ENCODE data around the gene RHOD. TPM values are rescaled to one million over a fixed set of nuclear protein-coding genes. Genes with fewer than 3 reads are reported as not detected.

The RHOD gene
- total and polyA plus RNA-seq, 2 of the 8 experiments (the other 6 are each of a cell fraction or from before 2014, with no cell fraction given), result 12.1 to 17.6 TPM

DNA sequence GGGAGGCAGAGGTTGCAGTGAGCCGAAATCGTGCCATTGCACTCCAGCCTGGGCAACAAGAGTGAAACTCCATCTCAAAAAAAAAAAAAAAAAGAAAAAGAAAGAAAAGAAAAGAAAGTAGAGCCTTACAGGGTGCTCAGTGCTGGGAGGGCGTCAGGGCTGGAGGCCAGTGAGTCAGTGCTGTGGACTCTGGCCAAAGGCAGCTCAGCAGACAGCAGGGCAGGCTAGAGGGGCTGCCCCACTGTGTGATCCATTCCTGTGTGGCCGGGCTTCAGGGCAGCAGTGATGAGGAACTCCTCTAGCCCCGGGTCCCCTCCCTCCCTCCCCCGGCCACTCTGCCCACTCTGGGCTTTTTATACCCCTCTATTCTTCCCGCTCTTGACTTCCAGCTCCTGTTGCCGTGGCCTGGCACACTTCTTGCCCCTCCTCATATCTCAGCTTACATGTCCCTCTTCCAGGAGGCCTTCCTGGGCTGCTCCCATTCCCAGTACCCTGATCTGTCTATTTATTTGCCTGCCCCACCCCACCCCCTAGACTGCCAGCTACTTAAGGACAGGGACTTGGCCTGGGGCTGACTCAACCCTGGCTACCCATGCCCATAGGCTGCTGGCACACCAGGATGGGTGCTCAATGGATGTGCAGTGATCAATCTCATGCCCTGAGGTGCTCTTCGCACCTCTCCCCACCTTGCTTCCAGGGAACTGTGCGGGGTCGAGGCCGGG, 23.7 kb upstream of the RHOD start:
- DNase-seq (ENCODE audit: low read depth in 1 of 2, low spot score in 2 of 2) (no peak), FAIRE-seq (no peak)
- no peak overlapping the region for H3K9ac ChIP-seq (replicated peaks in 1 of 4; ENCODE audit: extremely low read depth in 1 of 4, low read depth in 3 of 4, low read length in 3 of 4)
- H3K79me1 ChIP-seq (ENCODE audit: low read depth, low read length), result no peaks in the 10 kb centered on the region
- H3K36me3 ChIP-seq (ENCODE audit: control insufficient read depth in 2 of 4, insufficient read depth in 4 of 4, low read length in 3 of 4), result no peaks in the 10 kb centered on the region
- H3K27ac ChIP-seq (ENCODE audit: low read depth, low read length), result no peak overlapping the region
- no peak overlapping the region for H4K91ac ChIP-seq (replicated peaks; ENCODE audit: insufficient read length, low read length)
- no peak overlapping the region for H3K18ac ChIP-seq (ENCODE audit: extremely low read depth, low read length)
- ChIA-PET POLR2A (ENCODE audit: partially characterized antibody) (interaction anchor here (1.2 kb wide), 1 partner anchor 12 kb away, joined by 4 read pairs; no protein-coding TSS in a partner anchor), CTCF (ENCODE audit: partially characterized antibody) (interaction anchor here (0.6 to 1.1 kb wide), 2 partner anchors 20 to 387 kb away, joined by 3 read pairs; no protein-coding TSS in a partner anchor)
- no peak overlapping the region for H3K4ac ChIP-seq (replicated peaks; ENCODE audit: insufficient read length, low read depth, low read length)
- no peak overlapping the region for H3K23ac ChIP-seq (ENCODE audit: insufficient read length)
- no peak overlapping the region for H3K56ac ChIP-seq (replicated peaks; ENCODE audit: insufficient read length, low read depth, low read length)
- no peak overlapping the region for H2BK120ac ChIP-seq (replicated peaks; ENCODE audit: low read depth, low read length)
- H4K8ac ChIP-seq (ENCODE audit: extremely low read depth, insufficient read depth, low read length), result no peak overlapping the region
- H2AK5ac ChIP-seq (ENCODE audit: low read depth, low read length), result no peak overlapping the region
- H2BK5ac ChIP-seq (ENCODE audit: low read depth, low read length), result no peak overlapping the region
- WGBS, 2 experiments (ENCODE audit: extremely low coverage in 1 of 2, insufficient coverage in 1 of 2, insufficient read length in 1 of 2, insufficient replicate concordance in 2 of 2, low coverage in 1 of 2, low lambda C conversion rate in 2 of 2, missing lambda C conversion rate in 1 of 2), result 89% methylated on average over 7 of the region's 12 CpGs; no CpG with 5 or more reads in 1 of the 2 experiments
- no peaks in the 10 kb centered on the region for H4K20me1 ChIP-seq (replicated peaks in 1 of 2; ENCODE audit: control insufficient read depth in 1 of 2, insufficient read depth in 2 of 2, low read length in 2 of 2)
- H3K27me3 ChIP-seq (replicated peaks in 1 of 4; ENCODE audit: control insufficient read depth in 3 of 4, extremely low read depth in 1 of 4, insufficient read depth in 3 of 4, low read length in 3 of 4), result no peaks in the 10 kb centered on the region
- H2BK15ac ChIP-seq (ENCODE audit: low read length), result no peak overlapping the region
- H3K9me3 ChIP-seq (ENCODE audit: insufficient read depth in 2 of 2, low read depth in 1 of 2, low read length in 1 of 2), result no peaks in the 10 kb centered on the region
- H4K5ac ChIP-seq (ENCODE audit: insufficient read length, low read depth, low read length), result no peak overlapping the region
- no peak overlapping the region for H3K4me2 ChIP-seq (ENCODE audit: insufficient read depth in 1 of 2, low read depth in 2 of 2, low read length in 2 of 2)
- no peak overlapping the region for H2BK12ac ChIP-seq (ENCODE audit: low read depth, low read length)
- H3K4me3 ChIP-seq (ENCODE audit: extremely low read depth in 1 of 4, insufficient read depth in 2 of 4, low read depth in 3 of 4, low read length in 4 of 4), result no peak overlapping the region
- no peak overlapping the region for H3K14ac ChIP-seq (ENCODE audit: insufficient read length)
- H2AFZ ChIP-seq (ENCODE audit: low read length), result no peak overlapping the region
- H2BK20ac ChIP-seq (ENCODE audit: low read length), result no peak overlapping the region
- H3K4me1 ChIP-seq (replicated peaks in 1 of 4; ENCODE audit: control insufficient read depth in 3 of 4, insufficient read depth in 4 of 4, low read length in 3 of 4), result peaks cover 0 to 8% (median 0%) of the 10 kb centered on the region in 4 experiments; a peak in 3 of 7 replicates
- no peaks in the 10 kb centered on the region for H3K23me2 ChIP-seq (ENCODE audit: low read depth, low read length)
- no peaks in the 10 kb centered on the region for H3K79me2 ChIP-seq (ENCODE audit: control insufficient read depth in 1 of 2, insufficient read depth in 2 of 2, low read length in 2 of 2)
- TF ChIP-seq CHD2 (IDR thresholded peaks at IDR 0.05; ENCODE audit: low read length) (no peak), ATF3 (IDR thresholded peaks at IDR 0.05; ENCODE audit: insufficient read depth, low read depth, low read length) (no peak), SUZ12 (IDR thresholded peaks at IDR 0.05; ENCODE audit: low read length) (no peak), POLR2A (IDR thresholded peaks at IDR 0.05; ENCODE audit: control extremely low read depth in 1 of 2, low read depth in 2 of 2, low read length in 2 of 2) (no peak), ZNF274 (IDR thresholded peaks at IDR 0.05; ENCODE audit: borderline replicate concordance, extremely low read depth, low read length) (no peak), SP2 (IDR thresholded peaks at IDR 0.05; ENCODE audit: low read length) (no peak), TCF12 (IDR thresholded peaks at IDR 0.05; ENCODE audit: low read depth, low read length) (no peak), RFX5 (IDR thresholded peaks at IDR 0.05; ENCODE audit: borderline replicate concordance, low read depth, low read length) (no peak), CREB1 (IDR thresholded peaks at IDR 0.05) (no peak), EP300 (IDR thresholded peaks at IDR 0.05; ENCODE audit: borderline replicate concordance in 1 of 2, low read depth in 2 of 2, low read length in 2 of 2) (no peak), POU5F1 (IDR thresholded peaks at IDR 0.05; ENCODE audit: low read depth, low read length) (no peak)
- TF ChIP-seq, protein P1, sequence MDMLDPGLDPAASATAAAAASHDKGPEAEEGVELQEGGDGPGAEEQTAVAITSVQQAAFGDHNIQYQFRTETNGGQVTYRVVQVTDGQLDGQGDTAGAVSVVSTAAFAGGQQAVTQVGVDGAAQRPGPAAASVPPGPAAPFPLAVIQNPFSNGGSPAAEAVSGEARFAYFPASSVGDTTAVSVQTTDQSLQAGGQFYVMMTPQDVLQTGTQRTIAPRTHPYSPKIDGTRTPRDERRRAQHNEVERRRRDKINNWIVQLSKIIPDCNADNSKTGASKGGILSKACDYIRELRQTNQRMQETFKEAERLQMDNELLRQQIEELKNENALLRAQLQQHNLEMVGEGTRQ (IDR thresholded peaks at IDR 0.05; ENCODE audit: low read length), result no peak

Data from H1 (cell line).